ENCODE results near the gene PRTFDC1. TPM values are rescaled to one million over a fixed set of nuclear protein-coding genes. Genes with fewer than 3 reads are reported as not detected.
A peak's percentile ranks its signal among the peaks of the same experiment; 100 is the strongest.

Gene PRTFDC1
- total RNA-seq, 4 donors from 2014 or later: 0.15 to 2.2 (median 1.8) TPM

- H3K4me3 ChIP-seq: no peak overlapping the region
- H3K36me3 ChIP-seq: no peaks in the 10 kb centered on the region
- H3K4me1 ChIP-seq: peaks cover 0 to 20% (median 2%) of the 10 kb centered on the region in 3 donors
- no peaks in the 10 kb centered on the region for H3K27me3 ChIP-seq
- no peak overlapping the region for H3K27ac ChIP-seq
- TF ChIP-seq CTCF (IDR thresholded peaks at IDR 0.05) (no peak), POLR2A (IDR thresholded peaks at IDR 0.05) (no peak)
- 83 to 89% methylated on average over 3 of the region's 3 CpGs for WGBS, 2 donors
- intact Hi-C loops (cut with DNase I): no loop called here
- no peak for DNase-seq
- no peaks in the 10 kb centered on the region for H3K9me3 ChIP-seq
Observed at GRCh38 chr10:24965051-24965450, 12.6 kb upstream of the PRTFDC1 start.

- Histone ChIP-seq H3K9me3 (no peaks in the 10 kb centered on the region), H3K27me3 (no peaks in the 10 kb centered on the region), H3K4me3 (no peak overlapping the region), H3K27ac (no peak overlapping the region), H3K36me3 (no peaks in the 10 kb centered on the region), H3K4me1 (peaks cover 0 to 28% (median 8%) of the 10 kb centered on the region in 3 donors)
- intact Hi-C loops (cut with DNase I): no loop called here
- WGBS, 2 donors: 41 to 49% methylated on average over 5 of the region's 5 CpGs
- no peak for TF ChIP-seq CTCF (IDR thresholded peaks at IDR 0.05)
- no peak for TF ChIP-seq POLR2A (IDR thresholded peaks at IDR 0.05)
- DNase-seq: no peak
Observed at GRCh38 chr10:24963521-24964041, 11.2 kb upstream of the PRTFDC1 start.

- TF ChIP-seq CTCF (IDR thresholded peaks at IDR 0.05) (no peak), POLR2A (IDR thresholded peaks at IDR 0.05) (no peak)
- no peaks in the 10 kb centered on the region for H3K36me3 ChIP-seq
- no peaks in the 10 kb centered on the region for H3K27me3 ChIP-seq
- DNase-seq: no peak
- no peak overlapping the region for H3K27ac ChIP-seq
- 30 to 32% methylated on average over 3 of the region's 3 CpGs for WGBS, 2 donors
- peaks cover 0 to 34% (median 11%) of the 10 kb centered on the region in 3 donors for H3K4me1 ChIP-seq
- H3K4me3 ChIP-seq: no peak overlapping the region
- intact Hi-C loops (cut with DNase I): no loop called here
- H3K9me3 ChIP-seq: no peaks in the 10 kb centered on the region
Observed at GRCh38 chr10:24962995-24963394, 10.6 kb upstream of the PRTFDC1 start.

- no peaks in the 10 kb centered on the region for H3K9me3 ChIP-seq
- peaks cover 0 to 45% (median 18%) of the 10 kb centered on the region in 3 donors for H3K4me1 ChIP-seq
- H3K27ac ChIP-seq: no peak overlapping the region
- H3K36me3 ChIP-seq: no peaks in the 10 kb centered on the region
- intact Hi-C loops (cut with DNase I): no loop called here
- 88% methylated on average over 4 of the region's 4 CpGs for WGBS, 2 donors
- no peak for DNase-seq
- TF ChIP-seq CTCF (IDR thresholded peaks at IDR 0.05) (no peak), POLR2A (IDR thresholded peaks at IDR 0.05) (no peak)
- H3K4me3 ChIP-seq: no peak overlapping the region
- H3K27me3 ChIP-seq: no peaks in the 10 kb centered on the region
Observed at GRCh38 chr10:24961582-24961981, 9.2 kb upstream of the PRTFDC1 start.

- TF ChIP-seq CTCF (IDR thresholded peaks at IDR 0.05) (no peak), POLR2A (IDR thresholded peaks at IDR 0.05) (no peak)
- Histone ChIP-seq H3K4me1 (peaks cover 0 to 45% (median 18%) of the 10 kb centered on the region in 3 donors), H3K36me3 (no peaks in the 10 kb centered on the region), H3K4me3 (no peak overlapping the region), H3K27ac (peak overlapping the region in 3 of 4 donors; percentile 65 to 86 (median 76)), H3K27me3 (no peaks in the 10 kb centered on the region), H3K9me3 (no peaks in the 10 kb centered on the region)
- intact Hi-C loops (cut with DNase I): no loop called here
- no peak for DNase-seq
- 31 to 50% methylated on average over 3 of the region's 3 CpGs for WGBS, 2 donors
Observed at GRCh38 chr10:24959382-24959730, 7.0 kb upstream of the PRTFDC1 start.

Measured in esophagus squamous epithelium (tissue), 5 donors.